SK-N-SH (cell line): ENCODE measurements around the gene SLC26A2. TPM values are rescaled to one million over a fixed set of nuclear protein-coding genes. Genes with fewer than 3 reads are reported as not detected.
"Not testable (repeated sequence)": the region's sequence is repeated elsewhere in the genome, so short reads cannot be mapped to it uniquely, and the experiment has no call there.

ENCODE experiments used
- CTCF ChIA-PET: fragments of 300-600, 350-600 bp; formaldehyde crosslinking; extraction: SDS; loops from one replicate; lab custom pipeline; 2021; lab: Yijun Ruan, JAX
- POLR2A ChIA-PET: fragments of 350-600 bp; sonication (Branson Sonifier 250); formaldehyde crosslinking; extraction: SDS; loops from one replicate; lab custom pipeline; 2020; ENCODE audit warnings: antibody characterized with exemption, inconsistent platforms; lab: Yijun Ruan, JAX
- DNase-seq: peaks from one replicate; pipeline ENCODE4 v3.0.0; 2012
- H2AFZ ChIP-seq: fragments of 200-600 bp; sonication (generic); 2 replicates; pipeline ENCODE4 v1.8.1; 2016; ENCODE audit warnings: antibody characterized with exemption, mild to moderate bottlenecking, low read depth
- H3F3A ChIP-seq: fragments of 200-600 bp; sonication (generic); replicated peaks from 2 replicates; pipeline ENCODE3; 2016; ENCODE audit warnings: antibody characterized with exemption, mild to moderate bottlenecking; ENCODE audit not compliant: insufficient read depth
- H3K27ac ChIP-seq, 2 experiments: fragments of 200-500 bp in 1 of 2; fragments of 200-600 bp in 1 of 2; sonication (Bioruptor generic) in 1 of 2; sonication (generic), shearing (Covaris generic) in 1 of 2; 2 replicates each; pipeline versions ENCODE4 v1.5.1 to v1.6.1; 2014 to 2016; ENCODE audit warnings: low read depth in 2 of 2, inconsistent platforms in 1 of 2, low read length in 1 of 2, mild to moderate bottlenecking in 1 of 2, mixed read lengths in 1 of 2
- H3K27me3 ChIP-seq: fragments of 200-600 bp; sonication (generic), shearing (Covaris generic); 2 replicates; pipeline ENCODE4 v1.6.1; 2016; ENCODE audit warnings: mixed run types; ENCODE audit not compliant: insufficient read depth
- H3K36me3 ChIP-seq, 2 experiments: fragments of 200-500 bp in 1 of 2; fragments of 200-600 bp in 1 of 2; sonication (Bioruptor generic) in 1 of 2; sonication (generic) in 1 of 2; replicated peaks in 1 of 2; 2 replicates each; pipeline versions ENCODE3 to v1.5.1; 2014 to 2016; ENCODE audit warnings: low read length in 1 of 2, mild to moderate bottlenecking in 1 of 2; ENCODE audit not compliant: insufficient read depth in 2 of 2, control insufficient read depth in 1 of 2
- H3K4me1 ChIP-seq, 2 experiments: fragments of 200-500 bp in 1 of 2; fragments of 200-600 bp in 1 of 2; sonication (Bioruptor generic) in 1 of 2; sonication (generic), shearing (Covaris generic) in 1 of 2; 2 replicates each; pipeline versions ENCODE4 v1.5.1 to v1.6.1; 2014 to 2016; ENCODE audit warnings: low read depth in 1 of 2, low read length in 1 of 2, mixed run types in 1 of 2; ENCODE audit not compliant: insufficient read depth in 2 of 2, control insufficient read depth in 1 of 2
- H3K4me2 ChIP-seq: fragments of 200-600 bp; sonication (generic), shearing (Covaris generic); 2 replicates; pipeline ENCODE4 v1.6.1; 2017; ENCODE audit warnings: mixed run types
- H3K4me3 ChIP-seq, 2 experiments: fragments of 200-500 bp in 1 of 2; fragments of 200-600 bp in 1 of 2; sonication (Bioruptor generic) in 1 of 2; sonication (generic), shearing (Covaris generic) in 1 of 2; 2 replicates each; pipeline versions ENCODE4 v1.5.1 to v1.8.1; 2014 to 2016; ENCODE audit warnings: low read depth in 2 of 2, inconsistent platforms in 1 of 2, low read length in 1 of 2, mild to moderate bottlenecking in 1 of 2, mixed read lengths in 1 of 2, moderate library complexity in 1 of 2
- H3K79me2 ChIP-seq: fragments of 200-600 bp; sonication (generic); 2 replicates; pipeline ENCODE4 v1.8.1; 2017; ENCODE audit warnings: mild to moderate bottlenecking; ENCODE audit not compliant: insufficient read depth
- H3K9ac ChIP-seq: fragments of 200-600 bp; sonication (generic); 2 replicates; pipeline ENCODE4 v1.6.1; 2017; ENCODE audit warnings: mixed run types
- H3K9me2 ChIP-seq: fragments of 200-600 bp; sonication (generic); 2 replicates; pipeline ENCODE4 v1.6.1; 2017; ENCODE audit warnings: mixed run types
- H3K9me3 ChIP-seq: fragments of 200-600 bp; sonication (generic); 2 replicates; pipeline ENCODE4 v1.6.1; 2017; ENCODE audit warnings: mixed run types, mild to moderate bottlenecking, moderate library complexity
- H4K20me1 ChIP-seq: fragments of 200-600 bp; sonication (generic); 2 replicates; pipeline ENCODE4 v1.6.1; 2017; ENCODE audit warnings: mild to moderate bottlenecking, mixed run types; ENCODE audit not compliant: insufficient read depth
- ELF1 ChIP-seq: IDR thresholded peaks from 2 replicates; pipeline ENCODE4 v1.4.0; 2012
- FOXJ3 ChIP-seq: sonication (generic); formaldehyde crosslinking; IDR thresholded peaks from 2 replicates; pipeline ENCODE4 v1.5.1; 2020; ENCODE audit warnings: mild to moderate bottlenecking, missing genetic modification reagents
- FOXM1 ChIP-seq: IDR thresholded peaks from 2 replicates; pipeline ENCODE4 v1.4.0; 2012; ENCODE audit warnings: low read depth, mild to moderate bottlenecking
- RAD21 ChIP-seq: IDR thresholded peaks from 2 replicates; pipeline ENCODE4 v1.6.1; 2012; ENCODE audit warnings: mild to moderate bottlenecking, low read length
- TAF1 ChIP-seq: IDR thresholded peaks from 2 replicates; pipeline ENCODE4 v1.6.1; 2012; ENCODE audit warnings: low read depth, mild to moderate bottlenecking, low read length, moderate library complexity, borderline replicate concordance
- WGBS: methylation state at CpG from one replicate; pipeline ENCODE4 v1.1.6; 2017; ENCODE audit warnings: low lambda C conversion rate; 5-methylcytosine and 5-hydroxymethylcytosine counted together
- polyA plus RNA-seq, 3 experiments: library from polyadenylated mRNA; depleted of rRNA; stranded (reverse); fragments of >200 nt; gene quantifications; 2 replicates each; pipeline ENCODE4 v1.2.3, GENCODE V29; 2012
- TF ChIP-seq, protein P1 (sequence below): fragments of 150-350 bp; IDR thresholded peaks from 2 replicates; pipeline ENCODE4 v1.6.1; 2016; ENCODE audit warnings: mild to moderate bottlenecking, low read depth, low read length
- TF ChIP-seq, protein P2 (sequence below): IDR thresholded peaks from 2 replicates; pipeline ENCODE4 v1.4.0; 2012; ENCODE audit warnings: low read depth, borderline replicate concordance

Gene SLC26A2
- polyA plus RNA-seq, 1 of the 3 experiments (the other 2 are of a cell fraction) = 1.3 TPM

DNA sequence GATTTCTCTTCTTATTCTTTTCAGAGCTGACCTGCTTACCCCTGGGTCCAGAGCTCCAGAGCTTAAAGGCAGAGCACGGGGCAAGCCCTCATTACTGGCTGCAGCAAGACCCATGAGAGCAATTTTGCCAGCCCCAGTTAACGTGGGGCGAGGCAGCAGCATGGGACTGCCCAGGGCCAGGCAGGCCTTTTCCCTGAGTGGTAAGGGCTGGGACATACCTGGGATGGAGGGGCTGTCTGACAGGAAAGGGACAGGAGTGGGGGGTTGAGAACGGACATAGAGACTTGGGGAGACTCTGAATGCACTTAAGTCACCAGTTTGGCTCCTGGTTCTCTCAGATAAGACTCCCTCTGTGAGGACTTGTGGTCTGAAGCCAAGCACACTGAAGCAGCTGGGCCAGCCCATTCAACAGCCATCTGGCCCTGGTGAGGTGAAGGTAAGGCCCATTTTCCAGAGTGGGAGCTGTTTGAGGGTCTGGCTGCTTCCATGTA, 66.2 kb downstream of the SLC26A2 start (continued):
- TF ChIP-seq, protein P1, sequence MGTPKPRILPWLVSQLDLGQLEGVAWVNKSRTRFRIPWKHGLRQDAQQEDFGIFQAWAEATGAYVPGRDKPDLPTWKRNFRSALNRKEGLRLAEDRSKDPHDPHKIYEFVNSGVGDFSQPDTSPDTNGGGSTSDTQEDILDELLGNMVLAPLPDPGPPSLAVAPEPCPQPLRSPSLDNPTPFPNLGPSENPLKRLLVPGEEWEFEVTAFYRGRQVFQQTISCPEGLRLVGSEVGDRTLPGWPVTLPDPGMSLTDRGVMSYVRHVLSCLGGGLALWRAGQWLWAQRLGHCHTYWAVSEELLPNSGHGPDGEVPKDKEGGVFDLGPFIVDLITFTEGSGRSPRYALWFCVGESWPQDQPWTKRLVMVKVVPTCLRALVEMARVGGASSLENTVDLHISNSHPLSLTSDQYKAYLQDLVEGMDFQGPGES = no peak
- TF ChIP-seq ELF1 (no peak), RAD21 (no peak), TAF1 (no peak)
- TF ChIP-seq, all 33 proteins: peak for 0

DNA sequence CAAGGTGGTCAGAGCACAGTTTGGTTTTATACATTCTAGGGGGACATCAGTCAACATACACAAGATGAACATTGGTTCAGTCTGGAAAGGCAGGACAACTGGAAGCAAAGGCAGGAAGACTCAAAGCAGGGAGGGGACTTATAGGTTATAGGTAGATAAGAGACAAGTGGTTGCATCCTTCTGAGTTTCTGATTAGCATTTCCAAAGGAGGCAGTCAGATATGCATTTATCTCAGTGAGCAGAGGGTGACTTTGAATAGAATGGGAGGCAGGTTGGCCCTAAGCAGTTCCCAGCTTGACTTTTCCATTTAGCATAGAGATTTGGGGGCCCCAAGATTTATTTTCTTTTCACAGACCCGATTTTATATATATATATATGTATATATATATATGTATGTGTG, 67.5 kb downstream of the SLC26A2 start:
- peaks cover 11% of the 10 kb centered on the region; the same call in 1 of the 2 replicates for H3K79me2 ChIP-seq
- H3K4me1 ChIP-seq, POLR2A ChIA-PET, H2AFZ ChIP-seq, H3K4me2 ChIP-seq, H3K27me3 ChIP-seq, H3K9me3 ChIP-seq, H3K4me3 ChIP-seq, H3K9ac ChIP-seq, CTCF ChIA-PET, H3F3A ChIP-seq, DNase-seq, H4K20me1 ChIP-seq, H3K9me2 ChIP-seq, H3K27ac ChIP-seq: not testable (repeated sequence)
- peaks cover 72 to 80% of the 10 kb centered on the region in 2 experiments for H3K36me3 ChIP-seq
- 18% methylated on average over 1 of the region's 1 CpG for WGBS

DNA sequence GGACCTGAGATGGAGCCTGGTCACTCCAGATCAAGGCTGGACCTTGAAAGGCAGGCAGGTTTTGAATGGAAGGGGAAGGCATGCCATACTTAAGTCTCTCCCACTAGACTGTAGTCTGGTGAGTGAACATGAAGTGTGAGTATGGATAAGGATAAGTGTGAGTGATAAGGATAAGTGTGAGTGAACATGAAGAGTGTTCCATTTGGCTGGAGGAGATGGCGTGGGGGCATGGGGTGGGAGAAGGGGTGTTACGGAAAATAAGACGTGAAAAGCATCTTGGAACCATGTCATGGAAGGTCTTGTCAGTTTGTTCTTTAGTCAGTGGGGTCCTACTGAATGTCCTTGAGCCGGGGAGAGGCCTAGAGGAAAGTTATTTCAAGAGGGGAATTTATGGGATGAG, 72.8 kb downstream of the SLC26A2 start:
- DNase-seq = no peak
- no peak overlapping the region for H3K9ac ChIP-seq
- H3F3A ChIP-seq = peaks cover 34% of the 10 kb centered on the region
- no peak overlapping the region for H2AFZ ChIP-seq
- peaks cover 2 to 14% of the 10 kb centered on the region in 2 experiments; a peak in 3 of 4 replicates for H3K4me1 ChIP-seq
- H3K27ac ChIP-seq = no peak overlapping the region
- over 99% methylated on average over 4 of the region's 4 CpGs for WGBS
- H3K4me3 ChIP-seq = no peak overlapping the region
- no peaks in the 10 kb centered on the region for H3K9me2 ChIP-seq
- H3K9me3 ChIP-seq = no peaks in the 10 kb centered on the region
- no peak overlapping the region for H3K4me2 ChIP-seq
- ChIA-PET POLR2A (no interaction called here), CTCF (interaction anchor here (1.9 to 2.1 kb wide), 2 partner anchors 43 to 185 kb away, joined by 4 to 6 read pairs; no protein-coding TSS in a partner anchor)
- H3K27me3 ChIP-seq = no peaks in the 10 kb centered on the region
- no peaks in the 10 kb centered on the region for H4K20me1 ChIP-seq
- H3K36me3 ChIP-seq = peaks cover 73 to 87% of the 10 kb centered on the region in 2 experiments
- H3K79me2 ChIP-seq = peaks cover 11% of the 10 kb centered on the region; the same call in 1 of the 2 replicates
- TF ChIP-seq FOXJ3 (CRISPR knock-in tag) (no peak), FOXM1 (no peak), ELF1 (no peak)
- TF ChIP-seq, protein P2, sequence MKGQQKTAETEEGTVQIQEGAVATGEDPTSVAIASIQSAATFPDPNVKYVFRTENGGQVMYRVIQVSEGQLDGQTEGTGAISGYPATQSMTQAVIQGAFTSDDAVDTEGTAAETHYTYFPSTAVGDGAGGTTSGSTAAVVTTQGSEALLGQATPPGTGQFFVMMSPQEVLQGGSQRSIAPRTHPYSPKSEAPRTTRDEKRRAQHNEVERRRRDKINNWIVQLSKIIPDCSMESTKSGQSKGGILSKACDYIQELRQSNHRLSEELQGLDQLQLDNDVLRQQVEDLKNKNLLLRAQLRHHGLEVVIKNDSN = no peak
- TF ChIP-seq, all 33 proteins: peak for 0
